Upper lobe of left lung (tissue), 6 donors: Measurements from ENCODE around the gene IL1R1. TPM values are rescaled to one million over a fixed set of nuclear protein-coding genes. Genes with fewer than 3 reads are reported as not detected.
A peak's percentile ranks its signal among the peaks of the same experiment; 100 is the strongest.

Source experiments
- ATAC-seq, 2 donors: fragments of 200-7000 bp; cut with Tn5 transposase; one replicate each; pipeline ENCODE4 v1.9.1; 2022; ENCODE audit warnings: mild to moderate bottlenecking in 2 of 2, moderate library complexity in 2 of 2; ENCODE audit not compliant: low FRiP score in 2 of 2
- DNase-seq, 2 donors: peaks; one replicate each; pipeline ENCODE4 v3.0.0-alpha.2; 2019 to 2020
- H3K27ac ChIP-seq, 4 donors: fragments of 200-600 bp; sonication (generic); one replicate each; pipeline ENCODE4 v1.5.1; 2016 to 2019
- H3K27me3 ChIP-seq, 4 donors: fragments of 200-600 bp; sonication (generic); one replicate each; pipeline ENCODE4 v1.5.1; 2017 to 2019
- H3K36me3 ChIP-seq, 4 donors: fragments of 200-600 bp; sonication (generic); one replicate each; pipeline ENCODE4 v1.5.1; 2016 to 2019
- H3K4me1 ChIP-seq, 4 donors: fragments of 200-600 bp; sonication (generic); one replicate each; pipeline ENCODE4 v1.5.1; 2018 to 2019
- H3K4me3 ChIP-seq, 4 donors: fragments of 200-600 bp; sonication (generic); one replicate each; pipeline ENCODE4 v1.5.1; 2017 to 2019; ENCODE audit warnings: mild to moderate bottlenecking in 2 of 4, moderate library complexity in 1 of 4
- H3K9me3 ChIP-seq, 4 donors: fragments of 200-600 bp; sonication (generic); one replicate each; pipeline ENCODE4 v1.5.1; 2018 to 2019
- EP300 ChIP-seq, 4 donors: sonication (generic); formaldehyde crosslinking; IDR thresholded peaks; one replicate each; pipeline ENCODE4 v1.5.1; 2017; ENCODE audit warnings: antibody characterized with exemption in 4 of 4, control low read depth in 2 of 4
- POLR2A ChIP-seq, 4 donors: fragments of 450-650 bp; IDR thresholded peaks; one replicate each; pipeline ENCODE4 v1.5.1; 2016 to 2017; ENCODE audit warnings: antibody characterized with exemption in 4 of 4, mild to moderate bottlenecking in 2 of 4
- POLR2AphosphoS5 ChIP-seq, 2 donors: sonication (generic); formaldehyde crosslinking; IDR thresholded peaks; one replicate each; pipeline ENCODE4 v1.5.1; 2017; ENCODE audit warnings: antibody characterized with exemption in 2 of 2
- WGBS, 2 donors: methylation state at CpG; one replicate each; pipeline ENCODE4 v1.1.5; 2017 to 2018; 5-methylcytosine and 5-hydroxymethylcytosine counted together
- total RNA-seq, 6 donors: library from RNA; depleted of rRNA in 4 of 6; stranded (reverse); fragments of >200 nt in 4 of 6; gene quantifications; one replicate each; pipeline versions ENCODE4 v1.1.0 to v1.2.1, GENCODE V29; 2016 to 2021
- TF ChIP-seq, protein P1 (sequence below), 6 experiments: fragments of 450-650 bp in 4 of 6; fragments of 200-600 bp in 2 of 6; sonication (generic) in 2 of 6; IDR thresholded peaks; one replicate each; pipeline ENCODE4 v1.5.1; 2016 to 2019; ENCODE audit warnings: antibody characterized with exemption in 6 of 6
- donor health status: DM: no; HTN: no; CAD: no; lungs with moderate emphysema.
- donor health status: DM: no; HTN: yes; CAD: no; lungs with severe emphysema.

IL1R1 gene
- total RNA-seq, 6 donors from 2014 or later: 48.2 to 148 (median 111) TPM

DNA sequence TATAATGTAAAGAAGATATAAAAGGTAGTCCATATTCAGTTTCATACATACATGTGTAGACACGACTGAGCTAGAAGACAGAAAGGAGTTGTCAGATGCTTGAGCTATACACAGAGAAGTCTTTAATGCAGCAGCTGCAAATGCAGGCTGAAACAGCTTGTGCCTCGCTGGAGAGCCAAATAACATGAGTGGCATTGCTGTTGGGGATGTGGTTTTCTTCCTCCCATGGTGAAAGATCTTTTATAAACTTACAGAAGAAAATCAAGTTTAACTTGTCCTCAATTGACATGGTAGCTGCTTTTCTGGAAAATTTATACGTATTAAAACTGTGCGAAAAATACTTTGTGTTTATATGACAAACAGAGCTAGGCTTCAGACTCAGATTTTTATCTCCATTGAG lies 16.4 kb upstream of the IL1R1 start:
- TF ChIP-seq, protein P1, sequence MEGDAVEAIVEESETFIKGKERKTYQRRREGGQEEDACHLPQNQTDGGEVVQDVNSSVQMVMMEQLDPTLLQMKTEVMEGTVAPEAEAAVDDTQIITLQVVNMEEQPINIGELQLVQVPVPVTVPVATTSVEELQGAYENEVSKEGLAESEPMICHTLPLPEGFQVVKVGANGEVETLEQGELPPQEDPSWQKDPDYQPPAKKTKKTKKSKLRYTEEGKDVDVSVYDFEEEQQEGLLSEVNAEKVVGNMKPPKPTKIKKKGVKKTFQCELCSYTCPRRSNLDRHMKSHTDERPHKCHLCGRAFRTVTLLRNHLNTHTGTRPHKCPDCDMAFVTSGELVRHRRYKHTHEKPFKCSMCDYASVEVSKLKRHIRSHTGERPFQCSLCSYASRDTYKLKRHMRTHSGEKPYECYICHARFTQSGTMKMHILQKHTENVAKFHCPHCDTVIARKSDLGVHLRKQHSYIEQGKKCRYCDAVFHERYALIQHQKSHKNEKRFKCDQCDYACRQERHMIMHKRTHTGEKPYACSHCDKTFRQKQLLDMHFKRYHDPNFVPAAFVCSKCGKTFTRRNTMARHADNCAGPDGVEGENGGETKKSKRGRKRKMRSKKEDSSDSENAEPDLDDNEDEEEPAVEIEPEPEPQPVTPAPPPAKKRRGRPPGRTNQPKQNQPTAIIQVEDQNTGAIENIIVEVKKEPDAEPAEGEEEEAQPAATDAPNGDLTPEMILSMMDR (IDR thresholded peaks at IDR 0.05): no peak
- TF ChIP-seq POLR2AphosphoS5 (IDR thresholded peaks at IDR 0.05): no peak
- no peak for TF ChIP-seq POLR2A (IDR thresholded peaks at IDR 0.05)
- TF ChIP-seq EP300 (IDR thresholded peaks at IDR 0.05): no peak
- H3K27ac ChIP-seq: no peak overlapping the region

DNA sequence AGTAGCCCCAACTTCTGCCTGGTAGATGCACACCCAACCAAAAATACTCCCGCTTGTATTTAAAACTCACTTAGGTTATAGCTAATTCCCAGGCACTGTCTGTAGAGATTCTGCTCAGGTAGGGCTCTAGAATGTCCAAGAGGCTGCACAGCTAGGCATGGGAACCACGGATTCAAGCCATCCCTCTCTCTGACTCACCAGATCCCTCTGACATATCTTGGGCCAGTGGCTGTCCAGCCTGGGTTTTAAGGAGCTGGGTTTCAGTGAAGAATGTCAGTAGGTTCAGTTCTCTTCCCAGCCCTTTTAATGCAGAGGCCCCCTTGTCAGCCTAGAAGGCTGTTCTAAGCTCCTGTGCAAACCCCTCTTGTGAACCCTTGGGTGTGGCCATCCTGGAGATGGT lies 15.9 kb upstream of the IL1R1 start:
- peaks cover 31 to 55% (median 41%) of the 10 kb centered on the region in 4 donors for H3K4me1 ChIP-seq
- H3K36me3 ChIP-seq: no peaks in the 10 kb centered on the region
- H3K4me3 ChIP-seq: no peak overlapping the region
- no peak overlapping the region for H3K27ac ChIP-seq
- WGBS, 2 donors: 98 to 100% methylated on average over 2 of the region's 2 CpGs
- H3K27me3 ChIP-seq: no peaks in the 10 kb centered on the region
- TF ChIP-seq POLR2A (IDR thresholded peaks at IDR 0.05) (no peak), EP300 (IDR thresholded peaks at IDR 0.05) (no peak), POLR2AphosphoS5 (IDR thresholded peaks at IDR 0.05) (no peak)
- TF ChIP-seq, protein P1 (IDR thresholded peaks at IDR 0.05): no peak
- ATAC-seq: no peak
- no peaks in the 10 kb centered on the region for H3K9me3 ChIP-seq
- no peak for DNase-seq

More for the DNA sequence above, 16.4 kb upstream of the IL1R1 start:
- 76 to 83% methylated on average over 4 of the region's 4 CpGs for WGBS, 2 donors
- no peak overlapping the region for H3K4me3 ChIP-seq
- no peaks in the 10 kb centered on the region for H3K36me3 ChIP-seq
- H3K9me3 ChIP-seq: no peaks in the 10 kb centered on the region
- DNase-seq (no peak), ATAC-seq (no peak)
- H3K27me3 ChIP-seq: no peaks in the 10 kb centered on the region
- H3K4me1 ChIP-seq: peaks cover 31 to 60% (median 44%) of the 10 kb centered on the region in 4 donors

DNA sequence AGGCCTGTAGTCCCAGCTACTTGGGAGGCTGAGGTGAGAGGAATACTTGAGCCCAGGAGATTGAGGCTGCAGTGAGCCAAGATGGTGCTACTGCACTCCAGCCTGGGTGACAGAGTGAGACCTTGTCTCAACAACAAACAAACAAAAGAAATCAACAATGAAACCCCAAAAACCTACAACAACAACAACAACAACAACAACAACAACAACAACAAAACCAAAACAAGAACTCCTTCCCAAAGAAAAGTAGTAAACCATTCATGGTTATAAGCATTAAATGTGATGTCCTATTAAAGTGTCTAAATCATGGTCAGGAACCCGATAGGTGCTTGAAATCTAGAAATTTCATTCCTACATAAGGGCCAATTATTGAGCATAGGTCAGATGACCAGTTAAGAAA lies 13.5 kb upstream of the IL1R1 start:
- Histone ChIP-seq H3K27me3 (no peaks in the 10 kb centered on the region), H3K27ac (peak overlapping the region in 1 of 4 donors; percentile 24), H3K9me3 (no peaks in the 10 kb centered on the region), H3K4me3 (no peak overlapping the region), H3K36me3 (no peaks in the 10 kb centered on the region), H3K4me1 (peaks cover 19 to 41% (median 30%) of the 10 kb centered on the region in 4 donors)
- no peak for TF ChIP-seq POLR2A (IDR thresholded peaks at IDR 0.05)
- no peak for TF ChIP-seq POLR2AphosphoS5 (IDR thresholded peaks at IDR 0.05)
- no peak for TF ChIP-seq EP300 (IDR thresholded peaks at IDR 0.05)
- TF ChIP-seq, protein P1 (IDR thresholded peaks at IDR 0.05): no peak
- no peak for ATAC-seq
- no peak for DNase-seq
- WGBS, 2 donors: 94 to 100% methylated on average over 1 of the region's 1 CpG

DNA sequence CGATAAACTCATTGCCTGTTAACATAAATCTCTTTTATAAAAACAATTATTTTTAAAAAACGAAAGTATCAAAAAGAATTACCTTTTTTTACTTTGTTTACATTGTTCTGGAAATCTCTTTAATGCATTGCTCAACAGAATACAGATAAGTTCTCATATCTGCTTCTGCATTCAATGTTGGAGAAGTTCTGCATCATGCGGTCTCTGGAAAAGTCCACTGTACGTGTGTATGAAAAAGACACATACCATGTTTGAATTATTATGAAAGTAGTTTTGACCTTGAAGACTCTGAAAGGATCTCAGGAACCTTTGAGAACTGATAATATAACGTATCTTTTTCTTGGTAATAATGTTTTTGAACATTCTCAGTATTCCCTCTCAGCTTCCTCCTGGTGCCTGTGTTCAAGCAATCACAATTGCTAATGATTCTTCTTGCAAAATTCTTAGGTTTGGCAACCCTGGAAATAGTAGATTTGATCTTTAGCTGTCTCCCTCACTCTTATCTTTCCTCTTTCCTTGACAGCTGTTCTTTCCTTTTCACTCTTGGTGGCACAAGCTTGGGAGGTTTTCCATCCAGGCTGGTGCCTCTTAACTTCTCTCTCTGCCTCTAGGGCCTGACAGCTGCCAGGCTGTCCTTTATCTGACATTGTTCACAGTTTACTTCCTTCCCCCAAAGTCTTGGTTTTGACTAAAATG lies 12.4 kb upstream of the IL1R1 start:
- H3K9me3 ChIP-seq: no peaks in the 10 kb centered on the region
- H3K36me3 ChIP-seq: no peaks in the 10 kb centered on the region
- TF ChIP-seq, protein P1 (IDR thresholded peaks at IDR 0.05): no peak
- no peak overlapping the region for H3K4me3 ChIP-seq
- H3K27me3 ChIP-seq: no peaks in the 10 kb centered on the region
- H3K27ac ChIP-seq: peak overlapping the region; percentile 2 to 42 (median 17)
- no peak for ATAC-seq
- peaks cover 19 to 38% (median 28%) of the 10 kb centered on the region in 4 donors for H3K4me1 ChIP-seq
- WGBS, 2 donors: 57 to 71% methylated on average over 5 of the region's 5 CpGs
- no peak for DNase-seq

DNA sequence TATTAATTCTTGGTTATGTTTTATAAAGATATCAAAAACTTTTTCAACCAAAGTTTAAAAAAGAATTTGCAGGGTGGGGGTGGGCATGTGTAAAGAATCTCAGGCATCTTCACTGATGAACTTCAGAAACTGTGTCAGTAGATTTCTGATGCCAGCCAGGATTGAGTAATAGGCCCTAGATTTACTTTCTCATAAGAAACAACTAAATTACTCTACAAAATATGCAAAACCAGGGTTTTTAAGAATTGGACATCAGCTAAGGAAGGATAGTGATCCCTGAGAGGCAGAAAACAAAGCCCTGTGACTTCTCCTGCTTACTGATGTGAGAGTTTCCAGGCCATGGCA lies 11.9 kb upstream of the IL1R1 start:
- no peak overlapping the region for H3K4me3 ChIP-seq

More for the DNA sequence above, 11.9 kb upstream of the IL1R1 start:
- Histone ChIP-seq H3K27me3 (no peaks in the 10 kb centered on the region), H3K4me1 (peaks cover 16 to 32% (median 26%) of the 10 kb centered on the region in 4 donors), H3K36me3 (no peaks in the 10 kb centered on the region), H3K27ac (peak overlapping the region; percentile 2 to 42 (median 17)), H3K9me3 (no peaks in the 10 kb centered on the region)
- TF ChIP-seq POLR2AphosphoS5 (IDR thresholded peaks at IDR 0.05) (no peak), POLR2A (IDR thresholded peaks at IDR 0.05) (no peak), EP300 (IDR thresholded peaks at IDR 0.05) (no peak)
- TF ChIP-seq, protein P1 (IDR thresholded peaks at IDR 0.05): no peak
- DNase-seq (no peak), ATAC-seq (no peak)
